ENCODE results near the gene C16orf46. TPM values are rescaled to one million over a fixed set of nuclear protein-coding genes. Genes with fewer than 3 reads are reported as not detected.

Gene C16orf46
- total and polyA plus RNA-seq, 9 of the 15 experiments (the other 6 are each of a cell fraction or from before 2014, with no cell fraction given) = 0.10 to 0.98 (median 0.41) TPM; not detected in 1

DNA sequence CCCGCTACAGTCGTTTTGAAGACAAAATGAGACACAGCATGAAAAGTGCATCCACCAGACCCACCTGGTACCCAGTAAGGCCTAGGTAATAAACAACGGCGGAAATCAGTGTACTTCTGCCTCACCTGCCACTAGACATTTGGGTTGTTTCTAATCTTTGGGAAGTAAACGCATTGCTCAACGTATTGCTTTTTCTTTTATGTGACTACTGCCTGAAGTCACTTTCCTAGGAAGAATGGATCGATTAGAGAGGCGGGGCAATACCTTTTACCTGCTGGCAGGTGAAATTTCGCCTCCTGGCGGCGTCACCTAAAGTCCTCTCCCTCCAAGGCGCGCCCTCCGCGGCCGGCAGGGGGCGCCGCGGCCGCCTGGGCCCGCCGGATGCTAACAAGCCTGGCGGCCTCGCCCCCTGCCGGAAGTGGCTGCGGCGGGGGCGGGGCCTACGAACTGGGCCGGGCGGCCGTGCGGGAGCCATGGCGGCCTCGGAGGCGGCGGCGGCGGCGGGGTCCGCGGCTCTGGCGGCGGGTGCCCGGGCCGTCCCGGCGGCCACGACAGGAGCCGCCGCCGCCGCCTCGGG, 41.6 kb downstream of the C16orf46 start, which contains the start of gene ATMIN (continued):
- TF ChIP-seq EP300 (IDR thresholded peaks at IDR 0.05; ENCODE audit: low read length) (peak; percentile 45), EGR1 (conservative IDR thresholded peaks at IDR 0.05) (no peak), ZNF282 (CRISPR knock-in tag; IDR thresholded peaks at IDR 0.05) (no peak), ILF3 (IDR thresholded peaks at IDR 0.05; ENCODE audit: borderline replicate concordance) (no peak; the same call in 1 of the 2 replicates), PRMT5 (CRISPR knock-in tag; IDR thresholded peaks at IDR 0.05) (no peak), DACH1 (IDR thresholded peaks at IDR 0.05; ENCODE audit: partially characterized antibody) (no peak), CBX5 (IDR thresholded peaks at IDR 0.05; ENCODE audit: borderline replicate concordance, low read depth) (no peak), KHSRP (IDR thresholded peaks at IDR 0.05) (no peak), MTA3 (IDR thresholded peaks at IDR 0.05; ENCODE audit: borderline replicate concordance) (0 out of 2 replicates have a peak, but pooled peaks have one; percentile 43), CCNT2 (IDR thresholded peaks at IDR 0.05; ENCODE audit: borderline replicate concordance, extremely low read depth, insufficient read length, low read depth, low read length) (peak; percentile 79), MCM3 (IDR thresholded peaks at IDR 0.05) (no peak), ZNF23 (CRISPR knock-in tag; IDR thresholded peaks at IDR 0.05) (no peak), SREBF2 (CRISPR knock-in tag; IDR thresholded peaks at IDR 0.05) (no peak), RFX1 (IDR thresholded peaks at IDR 0.05) (no peak), ZNF785 (CRISPR knock-in tag; IDR thresholded peaks at IDR 0.05) (no peak)
- TF ChIP-seq, protein P1, sequence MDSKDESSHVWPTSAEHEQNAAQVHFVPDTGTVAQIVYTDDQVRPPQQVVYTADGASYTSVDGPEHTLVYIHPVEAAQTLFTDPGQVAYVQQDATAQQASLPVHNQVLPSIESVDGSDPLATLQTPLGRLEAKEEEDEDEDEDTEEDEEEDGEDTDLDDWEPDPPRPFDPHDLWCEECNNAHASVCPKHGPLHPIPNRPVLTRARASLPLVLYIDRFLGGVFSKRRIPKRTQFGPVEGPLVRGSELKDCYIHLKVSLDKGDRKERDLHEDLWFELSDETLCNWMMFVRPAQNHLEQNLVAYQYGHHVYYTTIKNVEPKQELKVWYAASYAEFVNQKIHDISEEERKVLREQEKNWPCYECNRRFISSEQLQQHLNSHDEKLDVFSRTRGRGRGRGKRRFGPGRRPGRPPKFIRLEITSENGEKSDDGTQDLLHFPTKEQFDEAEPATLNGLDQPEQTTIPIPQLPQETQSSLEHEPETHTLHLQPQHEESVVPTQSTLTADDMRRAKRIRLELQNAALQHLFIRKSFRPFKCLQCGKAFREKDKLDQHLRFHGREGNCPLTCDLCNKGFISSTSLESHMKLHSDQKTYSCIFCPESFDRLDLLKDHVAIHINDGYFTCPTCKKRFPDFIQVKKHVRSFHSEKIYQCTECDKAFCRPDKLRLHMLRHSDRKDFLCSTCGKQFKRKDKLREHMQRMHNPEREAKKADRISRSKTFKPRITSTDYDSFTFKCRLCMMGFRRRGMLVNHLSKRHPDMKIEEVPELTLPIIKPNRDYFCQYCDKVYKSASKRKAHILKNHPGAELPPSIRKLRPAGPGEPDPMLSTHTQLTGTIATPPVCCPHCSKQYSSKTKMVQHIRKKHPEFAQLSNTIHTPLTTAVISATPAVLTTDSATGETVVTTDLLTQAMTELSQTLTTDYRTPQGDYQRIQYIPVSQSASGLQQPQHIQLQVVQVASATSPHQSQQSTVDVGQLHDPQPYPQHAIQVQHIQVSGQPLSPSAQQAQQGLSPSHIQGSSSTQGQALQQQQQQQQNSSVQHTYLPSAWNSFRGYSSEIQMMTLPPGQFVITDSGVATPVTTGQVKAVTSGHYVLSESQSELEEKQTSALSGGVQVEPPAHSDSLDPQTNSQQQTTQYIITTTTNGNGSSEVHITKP (IDR thresholded peaks at IDR 0.05; ENCODE audit: partially characterized antibody) = no peak
- TF ChIP-seq, protein P2, sequence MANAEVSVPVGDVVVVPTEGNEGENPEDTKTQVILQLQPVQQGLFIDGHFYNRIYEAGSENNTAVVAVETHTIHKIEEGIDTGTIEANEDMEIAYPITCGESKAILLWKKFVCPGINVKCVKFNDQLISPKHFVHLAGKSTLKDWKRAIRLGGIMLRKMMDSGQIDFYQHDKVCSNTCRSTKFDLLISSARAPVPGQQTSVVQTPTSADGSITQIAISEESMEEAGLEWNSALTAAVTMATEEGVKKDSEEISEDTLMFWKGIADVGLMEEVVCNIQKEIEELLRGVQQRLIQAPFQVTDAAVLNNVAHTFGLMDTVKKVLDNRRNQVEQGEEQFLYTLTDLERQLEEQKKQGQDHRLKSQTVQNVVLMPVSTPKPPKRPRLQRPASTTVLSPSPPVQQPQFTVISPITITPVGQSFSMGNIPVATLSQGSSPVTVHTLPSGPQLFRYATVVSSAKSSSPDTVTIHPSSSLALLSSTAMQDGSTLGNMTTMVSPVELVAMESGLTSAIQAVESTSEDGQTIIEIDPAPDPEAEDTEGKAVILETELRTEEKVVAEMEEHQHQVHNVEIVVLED (CRISPR knock-in tag; IDR thresholded peaks at IDR 0.05) = no peak
- TF ChIP-seq, protein P3, sequence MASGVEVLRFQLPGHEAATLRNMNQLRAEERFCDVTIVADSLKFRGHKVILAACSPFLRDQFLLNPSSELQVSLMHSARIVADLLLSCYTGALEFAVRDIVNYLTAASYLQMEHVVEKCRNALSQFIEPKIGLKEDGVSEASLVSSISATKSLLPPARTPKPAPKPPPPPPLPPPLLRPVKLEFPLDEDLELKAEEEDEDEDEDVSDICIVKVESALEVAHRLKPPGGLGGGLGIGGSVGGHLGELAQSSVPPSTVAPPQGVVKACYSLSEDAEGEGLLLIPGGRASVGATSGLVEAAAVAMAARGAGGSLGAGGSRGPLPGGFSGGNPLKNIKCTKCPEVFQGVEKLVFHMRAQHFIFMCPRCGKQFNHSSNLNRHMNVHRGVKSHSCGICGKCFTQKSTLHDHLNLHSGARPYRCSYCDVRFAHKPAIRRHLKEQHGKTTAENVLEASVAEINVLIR (CRISPR knock-in tag; IDR thresholded peaks at IDR 0.05) = no peak
- TF ChIP-seq, protein P4, sequence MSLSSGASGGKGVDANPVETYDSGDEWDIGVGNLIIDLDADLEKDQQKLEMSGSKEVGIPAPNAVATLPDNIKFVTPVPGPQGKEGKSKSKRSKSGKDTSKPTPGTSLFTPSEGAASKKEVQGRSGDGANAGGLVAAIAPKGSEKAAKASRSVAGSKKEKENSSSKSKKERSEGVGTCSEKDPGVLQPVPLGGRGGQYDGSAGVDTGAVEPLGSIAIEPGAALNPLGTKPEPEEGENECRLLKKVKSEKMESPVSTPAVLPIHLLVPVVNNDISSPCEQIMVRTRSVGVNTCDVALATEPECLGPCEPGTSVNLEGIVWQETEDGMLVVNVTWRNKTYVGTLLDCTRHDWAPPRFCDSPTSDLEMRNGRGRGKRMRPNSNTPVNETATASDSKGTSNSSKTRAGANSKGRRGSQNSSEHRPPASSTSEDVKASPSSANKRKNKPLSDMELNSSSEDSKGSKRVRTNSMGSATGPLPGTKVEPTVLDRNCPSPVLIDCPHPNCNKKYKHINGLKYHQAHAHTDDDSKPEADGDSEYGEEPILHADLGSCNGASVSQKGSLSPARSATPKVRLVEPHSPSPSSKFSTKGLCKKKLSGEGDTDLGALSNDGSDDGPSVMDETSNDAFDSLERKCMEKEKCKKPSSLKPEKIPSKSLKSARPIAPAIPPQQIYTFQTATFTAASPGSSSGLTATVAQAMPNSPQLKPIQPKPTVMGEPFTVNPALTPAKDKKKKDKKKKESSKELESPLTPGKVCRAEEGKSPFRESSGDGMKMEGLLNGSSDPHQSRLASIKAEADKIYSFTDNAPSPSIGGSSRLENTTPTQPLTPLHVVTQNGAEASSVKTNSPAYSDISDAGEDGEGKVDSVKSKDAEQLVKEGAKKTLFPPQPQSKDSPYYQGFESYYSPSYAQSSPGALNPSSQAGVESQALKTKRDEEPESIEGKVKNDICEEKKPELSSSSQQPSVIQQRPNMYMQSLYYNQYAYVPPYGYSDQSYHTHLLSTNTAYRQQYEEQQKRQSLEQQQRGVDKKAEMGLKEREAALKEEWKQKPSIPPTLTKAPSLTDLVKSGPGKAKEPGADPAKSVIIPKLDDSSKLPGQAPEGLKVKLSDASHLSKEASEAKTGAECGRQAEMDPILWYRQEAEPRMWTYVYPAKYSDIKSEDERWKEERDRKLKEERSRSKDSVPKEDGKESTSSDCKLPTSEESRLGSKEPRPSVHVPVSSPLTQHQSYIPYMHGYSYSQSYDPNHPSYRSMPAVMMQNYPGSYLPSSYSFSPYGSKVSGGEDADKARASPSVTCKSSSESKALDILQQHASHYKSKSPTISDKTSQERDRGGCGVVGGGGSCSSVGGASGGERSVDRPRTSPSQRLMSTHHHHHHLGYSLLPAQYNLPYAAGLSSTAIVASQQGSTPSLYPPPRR (CRISPR knock-in tag; IDR thresholded peaks at IDR 0.05; ENCODE audit: borderline replicate concordance) = no peak
